T47D (cell line): ENCODE data around the gene EFCAB12.
"Not testable (repeated sequence)": the region's sequence is repeated elsewhere in the genome, so short reads cannot be mapped to it uniquely, and the experiment has no call there.

ENCODE experiments used
- DNase-seq, 2 experiments: peaks; one replicate each; pipeline versions ENCODE4 v3.0.0 to v3.0.0-alpha.2; 2011 to 2012; ENCODE audit warnings: low read depth in 1 of 2, low spot score in 1 of 2
- JUND ChIP-seq: IDR thresholded peaks from 2 replicates; pipeline ENCODE4 v1.6.1; 2012; ENCODE audit warnings: low read depth
- in situ Hi-C: cut with HindIII; loops from 2 replicates; pipeline ENCODE4 v1.10.0; 2016; ENCODE audit warnings: low sequenced_read_pairs, low pct_unique_long_range_greater_than_20kb

The EFCAB12 gene

DNA sequence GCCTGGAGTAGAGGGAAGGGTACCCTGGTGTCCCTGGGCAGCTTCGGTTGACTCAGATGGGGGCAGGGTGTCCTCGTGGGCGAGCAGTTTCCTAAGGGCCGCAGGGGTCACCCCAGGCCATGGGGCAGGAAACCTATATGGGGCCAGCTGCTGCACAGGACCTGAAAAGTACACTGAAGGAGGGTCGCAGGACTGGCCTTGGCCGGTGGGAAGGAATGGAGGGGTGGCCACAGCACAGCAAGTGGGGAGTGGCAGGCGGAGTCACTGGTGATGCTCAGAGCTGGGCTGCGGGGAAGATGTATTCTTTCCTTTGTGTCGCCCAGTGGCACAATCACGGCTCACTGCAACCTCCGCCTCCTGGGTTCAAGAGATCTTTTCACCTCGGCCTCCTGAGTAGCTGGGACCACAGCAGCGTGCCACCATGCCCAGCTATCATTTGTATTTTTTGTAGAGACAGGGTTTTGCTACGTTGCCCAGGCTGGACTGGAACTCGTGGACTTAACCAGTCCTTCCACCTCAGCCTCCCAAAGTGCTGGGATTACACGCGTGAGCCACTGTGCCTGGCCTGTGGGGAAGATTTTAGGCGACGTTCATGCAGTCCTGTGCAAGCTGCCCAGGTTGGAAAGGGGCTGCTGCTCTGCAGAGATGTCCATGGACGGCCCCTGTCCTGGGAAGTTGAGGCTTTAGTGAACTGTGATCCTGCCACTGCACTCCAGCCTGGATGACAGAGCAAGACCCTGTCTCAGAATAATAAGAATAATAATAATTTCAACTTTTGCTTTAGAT, 57.2 kb downstream of the EFCAB12 start:
- no peak for TF ChIP-seq JUND
- DNase-seq, result no peak
- in situ Hi-C loops, result no loop called here

- in situ Hi-C loops, result no loop called here
- no peak for DNase-seq
- TF ChIP-seq JUND, result no peak
Observed at GRCh38 chr3:129370248-129370964, 58.0 kb downstream of the EFCAB12 start.

- in situ Hi-C loops, result no loop called here
- TF ChIP-seq JUND, result no peak
Observed at GRCh38 chr3:129369711-129370110, 58.7 kb downstream of the EFCAB12 start.

DNA sequence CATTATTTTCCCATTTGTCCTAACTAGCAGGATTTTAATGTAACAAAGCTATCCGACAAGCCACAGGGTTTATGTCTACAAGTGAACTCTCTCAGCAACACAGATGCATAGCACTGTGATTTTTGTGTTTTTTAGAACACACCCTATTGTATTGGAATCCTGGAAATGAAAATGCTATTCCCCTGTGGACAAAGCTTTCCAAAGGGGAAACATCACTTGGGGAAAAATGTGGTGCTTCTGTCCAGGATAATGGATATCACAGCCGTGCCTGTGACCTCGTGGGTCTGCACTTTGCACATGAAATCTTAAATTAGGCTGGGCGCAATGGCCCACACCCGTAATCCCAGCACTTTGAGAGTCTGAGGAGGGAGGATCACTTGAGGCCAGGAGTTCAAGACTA, 60.6 kb downstream of the EFCAB12 start:
- no peak for TF ChIP-seq JUND
- no peak for DNase-seq
- in situ Hi-C loops, result no loop called here

More at GRCh38 chr3:129369711-129370110, 58.7 kb downstream of the EFCAB12 start:
- no peak for DNase-seq

DNA sequence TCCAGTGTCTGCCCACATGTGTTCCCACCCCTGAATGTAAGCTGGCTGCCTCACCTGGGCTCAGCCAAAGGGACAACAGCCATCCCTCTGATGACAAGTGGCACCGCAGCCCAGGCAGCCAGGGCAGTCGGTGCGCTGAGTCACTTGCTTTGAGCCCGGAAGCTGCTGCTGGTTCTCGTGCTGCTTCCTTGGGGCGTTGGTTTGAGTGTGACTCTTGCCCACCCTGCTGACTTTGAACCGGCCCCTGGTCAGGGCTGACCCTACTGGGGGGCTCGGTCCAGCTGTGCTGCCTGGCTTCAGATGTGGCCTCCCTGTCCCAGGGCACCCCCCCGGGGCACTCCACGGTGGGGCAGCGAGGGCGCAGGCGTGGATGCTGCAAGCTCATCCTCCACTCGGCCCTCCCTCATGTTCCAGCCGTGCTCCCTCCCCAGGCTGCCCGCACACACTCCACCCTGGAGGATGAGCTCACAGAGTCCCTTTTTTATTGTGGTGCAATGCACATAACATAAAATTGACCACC, 62.1 kb downstream of the EFCAB12 start:
- TF ChIP-seq JUND, result no peak
- in situ Hi-C loops, result no loop called here
- no peak for DNase-seq

- in situ Hi-C loops, result no loop called here
- no peak for TF ChIP-seq JUND
- DNase-seq, result no peak
Observed at GRCh38 chr3:129365296-129366136, 62.9 kb downstream of the EFCAB12 start.

DNA sequence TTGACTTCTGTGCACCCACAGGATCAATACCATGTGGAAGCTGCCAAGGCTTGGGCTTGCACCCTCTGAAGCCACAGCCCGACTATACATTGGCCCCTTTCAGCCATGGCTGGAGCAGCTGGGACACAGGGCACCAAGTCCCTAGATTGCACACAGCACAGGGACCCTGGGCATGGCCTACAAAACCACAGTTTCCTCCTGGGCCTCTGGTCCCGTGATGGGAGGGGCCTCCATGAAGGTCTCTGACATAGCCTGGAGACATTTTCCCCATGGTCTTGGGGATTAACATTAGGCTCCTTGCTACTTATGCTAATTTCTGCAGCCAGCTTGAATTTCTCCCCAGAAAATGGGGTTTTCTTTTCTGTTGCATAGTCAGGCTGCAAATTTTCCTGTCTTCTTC, 63.6 kb downstream of the EFCAB12 start:
- not testable (repeated sequence) for DNase-seq

GRCh38 chr3:129363356-129363755, 65.1 kb downstream of the EFCAB12 start:
- in situ Hi-C loops, DNase-seq: not testable (repeated sequence)

More for the DNA sequence above, 63.6 kb downstream of the EFCAB12 start:
- in situ Hi-C loops, result not testable (repeated sequence)

DNA sequence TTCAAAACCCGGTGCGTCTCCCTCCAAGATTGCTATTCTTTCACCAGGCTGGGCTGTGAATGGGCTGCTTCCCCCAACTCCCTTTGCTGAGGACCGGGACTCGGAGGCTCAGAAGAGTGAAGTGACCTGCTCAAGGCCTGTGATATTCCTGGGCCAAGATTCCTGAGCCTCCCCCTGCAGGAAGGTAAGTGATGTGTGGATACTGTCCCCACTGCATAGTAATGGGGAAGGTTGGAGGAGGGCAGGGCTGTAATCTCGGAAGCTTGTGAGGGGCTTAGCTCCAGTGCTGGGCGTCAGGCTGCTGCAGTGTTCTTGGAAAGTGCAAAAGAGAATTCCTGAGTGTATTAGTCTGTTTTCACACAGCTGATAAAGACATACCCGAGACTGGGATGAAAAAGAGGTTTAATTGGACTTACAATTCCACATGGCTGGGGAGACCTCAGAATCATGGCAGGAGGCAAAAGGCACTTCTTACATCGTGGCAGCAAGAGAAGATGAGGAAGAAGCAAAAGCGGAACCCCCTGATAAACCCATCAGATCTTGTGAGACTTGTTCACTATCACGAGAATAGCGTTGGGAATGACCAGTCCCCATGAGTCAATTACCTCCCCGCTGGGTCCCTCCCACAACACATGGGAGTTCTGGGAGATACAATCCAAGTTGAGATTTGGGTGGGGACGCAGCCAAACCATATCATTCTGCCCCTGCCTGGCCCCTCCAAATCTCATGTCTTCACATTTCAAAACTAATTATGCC, 67.6 kb downstream of the EFCAB12 start:
- DNase-seq, result no peak
- in situ Hi-C loops, result no loop called here
- no peak for TF ChIP-seq JUND

GRCh38 chr3:129360171-129360611, 68.2 kb downstream of the EFCAB12 start:
- in situ Hi-C loops, result no loop called here
- no peak for DNase-seq
- TF ChIP-seq JUND, result no peak

DNA sequence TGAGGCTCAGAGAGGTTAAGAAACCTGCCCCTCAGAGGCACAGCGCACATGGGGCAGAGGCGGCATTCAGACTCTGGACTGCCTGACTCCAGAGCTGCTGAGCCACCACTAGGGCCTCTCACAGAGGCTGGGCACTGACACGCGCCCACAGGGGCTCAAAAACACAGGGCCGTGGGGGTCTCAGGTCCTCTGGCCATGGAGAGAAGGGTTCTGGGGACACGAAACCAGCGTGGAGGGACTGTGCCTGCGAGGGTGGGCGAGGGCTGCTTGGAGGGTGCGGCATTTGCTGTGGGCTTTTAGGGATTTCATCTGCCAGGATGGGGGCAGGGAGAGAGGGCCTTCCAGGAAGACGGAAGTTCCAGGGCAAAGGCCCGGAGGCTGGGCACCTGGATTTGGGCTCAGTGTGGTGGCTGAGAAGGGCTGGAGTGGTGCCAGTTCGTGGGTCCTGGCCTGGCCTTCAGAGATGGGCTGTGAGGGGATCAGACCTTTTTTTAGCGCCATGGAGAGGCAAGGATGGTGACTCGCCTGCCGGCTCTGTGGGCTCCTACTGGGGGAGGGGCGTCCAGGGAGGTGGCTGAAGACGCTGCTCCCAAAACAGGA, 69.6 kb downstream of the EFCAB12 start:
- in situ Hi-C loops, result no loop called here
- no peak for DNase-seq
- no peak for TF ChIP-seq JUND
